IMR-90 (cell line): Measurements from ENCODE around the gene HSPG2. TPM values are rescaled to one million over a fixed set of nuclear protein-coding genes. Genes with fewer than 3 reads are reported as not detected.

Experiments
- ATAC-seq: fragments of 200-7000 bp; cut with Tn5 transposase; 2 replicates; pipeline ENCODE4 v1.9.1; 2020; ENCODE audit warnings: low read depth, mild to moderate bottlenecking, moderate library complexity
- BruUV-seq: library from RNA; stranded (reverse); fragments of 400-500 nt; replicated peaks from 2 replicates; lab custom pipeline; 2021; lab: Mats Ljungman, UMichigan
- CTCF ChIA-PET: fragments of 300-600 bp; formaldehyde crosslinking; extraction: SDS; loops from one replicate; lab custom pipeline; 2021; ENCODE audit warnings: antibody characterized with exemption; lab: Yijun Ruan, JAX
- POLR2A ChIA-PET: fragments of 300-600 bp; sonication (Branson Sonifier 250); formaldehyde crosslinking; loops from one replicate; lab custom pipeline; 2022; ENCODE audit warnings: antibody characterized with exemption; ENCODE audit not compliant: unreplicated experiment; lab: Charles Lee
- DNase-seq: peaks from one replicate; pipeline ENCODE4 v3.0.0; 2013
- H2AFZ ChIP-seq: replicated peaks from 2 replicates; pipeline ENCODE3; 2013; ENCODE audit warnings: low read length, mild to moderate bottlenecking; ENCODE audit not compliant: poor library complexity
- H2AK5ac ChIP-seq: 2 replicates; pipeline ENCODE4 v1.6.1; 2013; ENCODE audit warnings: low read depth, low read length, inconsistent platforms
- H2AK9ac ChIP-seq: replicated peaks from 2 replicates; pipeline ENCODE3; 2013; ENCODE audit warnings: mild to moderate bottlenecking, low read depth, low read length, moderate library complexity; ENCODE audit not compliant: poor library complexity
- H2BK120ac ChIP-seq: 2 replicates; pipeline ENCODE4 v1.6.1; 2013; ENCODE audit warnings: low read depth, low read length, inconsistent platforms
- H2BK15ac ChIP-seq: 3 replicates; pipeline ENCODE4 v1.6.1; 2013; ENCODE audit warnings: low read depth, low read length, inconsistent platforms
- H2BK20ac ChIP-seq: 2 replicates; pipeline ENCODE4 v1.6.1; 2013; ENCODE audit warnings: low read depth, mild to moderate bottlenecking, inconsistent platforms, low read length, moderate library complexity
- H2BK5ac ChIP-seq: 2 replicates; pipeline ENCODE4 v1.6.1; 2013; ENCODE audit warnings: mild to moderate bottlenecking, low read depth, low read length, inconsistent platforms; ENCODE audit not compliant: poor library complexity, severe bottlenecking
- H3K14ac ChIP-seq: replicated peaks from 2 replicates; pipeline ENCODE4 v1.6.1; 2013; ENCODE audit warnings: low read depth, low read length, inconsistent platforms
- H3K18ac ChIP-seq: 2 replicates; pipeline ENCODE4 v1.6.1; 2013; ENCODE audit warnings: low read depth, low read length, control low read depth
- H3K23ac ChIP-seq: 2 replicates; pipeline ENCODE4 v1.6.1; 2013; ENCODE audit warnings: low read depth, low read length, inconsistent platforms
- H3K27ac ChIP-seq: 2 replicates; pipeline ENCODE4 v1.5.1; 2013; ENCODE audit warnings: mild to moderate bottlenecking, control low read depth, low read length; ENCODE audit not compliant: insufficient read depth
- H3K27me3 ChIP-seq: 2 replicates; pipeline ENCODE4 v1.6.1; 2013; ENCODE audit warnings: low read length; ENCODE audit not compliant: control insufficient read depth, insufficient read depth
- H3K36me3 ChIP-seq: 2 replicates; pipeline ENCODE4 v1.6.1; 2013; ENCODE audit warnings: low read length, mixed read lengths; ENCODE audit not compliant: control insufficient read depth, insufficient read depth
- H3K4ac ChIP-seq: 2 replicates; pipeline ENCODE4 v1.6.1; 2013; ENCODE audit warnings: low read depth, low read length, inconsistent platforms
- H3K4me1 ChIP-seq: 2 replicates; pipeline ENCODE4 v1.6.1; 2013; ENCODE audit warnings: low read length, mixed read lengths; ENCODE audit not compliant: control insufficient read depth, insufficient read depth
- H3K4me2 ChIP-seq: 2 replicates; pipeline ENCODE4 v1.6.1; 2013; ENCODE audit warnings: low read depth, mild to moderate bottlenecking, control low read depth, low read length, moderate library complexity
- H3K4me3 ChIP-seq: 2 replicates; pipeline ENCODE4 v1.5.1; 2013; ENCODE audit warnings: low read depth, mild to moderate bottlenecking, control low read depth, low read length, moderate library complexity; ENCODE audit not compliant: insufficient read depth
- H3K56ac ChIP-seq: 2 replicates; pipeline ENCODE4 v1.6.1; 2013; ENCODE audit warnings: low read length, inconsistent platforms; ENCODE audit not compliant: insufficient read depth; ENCODE audit errors: extremely low read depth
- H3K79me1 ChIP-seq, 2 experiments: 2 replicates each; pipeline ENCODE4 v1.6.1; 2013; ENCODE audit warnings: low read length in 2 of 2, inconsistent platforms in 1 of 2, low read depth in 1 of 2
- H3K9ac ChIP-seq: 2 replicates; pipeline ENCODE4 v1.6.1; 2013; ENCODE audit warnings: low read depth, low read length, control low read depth
- H3K9me1 ChIP-seq: 2 replicates; pipeline ENCODE4 v1.6.1; 2013; ENCODE audit warnings: low read length, inconsistent platforms; ENCODE audit not compliant: insufficient read depth
- H3K9me3 ChIP-seq: 2 replicates; pipeline ENCODE4 v1.6.1; 2013; ENCODE audit warnings: low read length; ENCODE audit not compliant: control insufficient read depth, insufficient read depth
- H4K20me1 ChIP-seq: 2 replicates; pipeline ENCODE4 v1.6.1; 2013; ENCODE audit warnings: low read length, inconsistent platforms; ENCODE audit not compliant: insufficient read depth
- H4K5ac ChIP-seq: 2 replicates; pipeline ENCODE4 v1.6.1; 2013; ENCODE audit warnings: mild to moderate bottlenecking, low read depth, low read length, control low read depth
- H4K8ac ChIP-seq, 2 experiments: 2 replicates each; pipeline ENCODE4 v1.6.1; 2013; ENCODE audit warnings: low read depth in 2 of 2, low read length in 2 of 2, control low read depth in 1 of 2, inconsistent platforms in 1 of 2
- H4K91ac ChIP-seq: 2 replicates; pipeline ENCODE4 v1.6.1; 2013; ENCODE audit warnings: low read depth, low read length, inconsistent platforms; ENCODE audit not compliant: insufficient read depth
- CEBPB ChIP-seq: IDR thresholded peaks from 2 replicates; pipeline ENCODE4 v1.6.1; 2012; ENCODE audit warnings: low read depth, low read length, improper control_type of control experiment
- CTCF ChIP-seq: conservative IDR thresholded peaks from 2 replicates; pipeline ENCODE4 v1.5.1; 2012; ENCODE audit warnings: mild to moderate bottlenecking, low read depth, low read length, improper control_type of control experiment
- NFE2L2 ChIP-seq: fragments of 150-350 bp; IDR thresholded peaks from 2 replicates; pipeline ENCODE4 v1.6.1; 2016; ENCODE audit warnings: low read depth, mild to moderate bottlenecking, low read length
- POLR2A ChIP-seq: IDR thresholded peaks from 2 replicates; pipeline ENCODE4 v1.6.1; 2012; ENCODE audit warnings: mild to moderate bottlenecking, low read depth, low read length
- RAD21 ChIP-seq: IDR thresholded peaks from 2 replicates; pipeline ENCODE4 v1.6.1; 2012; ENCODE audit warnings: low read length, improper control_type of control experiment
- RFX5 ChIP-seq: IDR thresholded peaks from 2 replicates; pipeline ENCODE4 v1.8.0; 2012; ENCODE audit warnings: low read depth, mild to moderate bottlenecking, low read length, moderate library complexity
- USF2 ChIP-seq: fragments of 150-350 bp; IDR thresholded peaks from 2 replicates; pipeline ENCODE4 v1.6.1; 2017; ENCODE audit warnings: mild to moderate bottlenecking, antibody characterized with exemption, low read length, low read depth
- WGBS, 2 experiments: methylation state at CpG; one replicate each; pipeline versions ENCODE4 v1.1.5 to v1.1.7; 2013; ENCODE audit warnings: missing lambda C conversion rate in 2 of 2; ENCODE audit not compliant: insufficient read length in 1 of 2; ENCODE audit errors: extremely low coverage in 2 of 2; 5-methylcytosine and 5-hydroxymethylcytosine counted together
- dilution Hi-C: fragments of 300-500 bp; cut with HindIII; formaldehyde crosslinking; loops from one replicate; pipeline ENCODE4 v1.14.3; 2018; ENCODE audit warnings: low sequenced_read_pairs; ENCODE audit not compliant: unreplicated experiment
- in situ Hi-C: fragments of 300-500 bp; cut with MboI; formaldehyde crosslinking; loops from 3 replicates; pipeline ENCODE4 v1.14.3; 2019; ENCODE audit warnings: low sequenced_read_pairs, inconsistent platforms, mixed read lengths
- intact Hi-C: fragments of 100-400 bp; cut with micrococcal nuclease; formaldehyde crosslinking; loops from 2 replicates; pipeline ENCODE4 v1.10.0; 2022
- polyA plus RNA-seq, 3 experiments: library from polyadenylated mRNA; depleted of rRNA; stranded (reverse); fragments of >200 nt; gene quantifications; 2 replicates each; pipeline ENCODE4 v1.2.3, GENCODE V29; 2012; ENCODE audit warnings: low replicate concordance in 1 of 3
- total RNA-seq: library from RNA; depleted of rRNA; stranded (reverse); fragments of >200 nt; gene quantifications from 2 replicates; pipeline ENCODE4 v1.2.3, GENCODE V29; 2012

The HSPG2 gene
- total and polyA plus RNA-seq, 2 of the 4 experiments (the other 2 are of a cell fraction): 15.8 to 94.0 TPM

- Histone ChIP-seq H3K4me3 (no peak within 1 kb of the TSS), H3K9ac (no peak within 1 kb of the TSS), H3K56ac (no peak within 1 kb of the TSS), H3K4me1 (peaks cover 4% of the 10 kb centered on the region), H3K14ac (no peak within 1 kb of the TSS), H2BK20ac (no peak within 1 kb of the TSS), H3K79me1 (no peaks in the 10 kb centered on the region), H2AFZ (peak within 1 kb of the TSS; percentile 33), H4K8ac (no peak within 1 kb of the TSS), H3K18ac (no peak within 1 kb of the TSS), H2AK5ac (no peak within 1 kb of the TSS), H3K9me3 (peaks cover 2% of the 10 kb centered on the region; the same call in 1 of the 2 replicates), H4K91ac (no peak within 1 kb of the TSS), H4K5ac (no peak within 1 kb of the TSS), H3K23ac (no peak within 1 kb of the TSS), H4K20me1 (peaks cover 3% of the 10 kb centered on the region; the same call in 1 of the 2 replicates), H2BK120ac (no peak within 1 kb of the TSS), H3K27me3 (peaks cover 11% of the 10 kb centered on the region), H2AK9ac (peak within 1 kb of the TSS; percentile 7), H3K27ac (no peak within 1 kb of the TSS), H3K9me1 (peaks cover 10% of the 10 kb centered on the region; the same call in 1 of the 2 replicates), H3K36me3 (no peaks in the 10 kb centered on the region), H2BK15ac (no peak within 1 kb of the TSS), H3K4me2 (no peak within 1 kb of the TSS), H2BK5ac (no peak within 1 kb of the TSS), H3K4ac (no peak within 1 kb of the TSS)
- ChIA-PET POLR2A (no interaction called here), CTCF (no interaction called here)
- 17% methylated on average over 1 of the region's 2 CpGs; no CpG with 5 or more reads in 1 of the 2 experiments for WGBS, 2 experiments
- ATAC-seq (no peak), DNase-seq (no peak)
- dilution Hi-C loops (no loop called here), in situ Hi-C loops (no loop called here), intact Hi-C loops (no loop called here)
- TF ChIP-seq CTCF (no peak), RFX5 (no peak), POLR2A (no peak), CEBPB (no peak), USF2 (no peak), RAD21 (no peak), NFE2L2 (no peak)
- no TSS peak for BruUV-seq
These were observed 125.2 kb downstream of the HSPG2 start, which contains the start of gene LDLRAD2 for GRCh38 chr1:21811875-21812305. Gene LDLRAD2, plus strand, starts transcription at chr1:21812265. Its CDS starts 187 bp downstream, at chr1:21812452.
